HG02798 (cell line): ENCODE results near the gene TNS3.

Experiments
- ATAC-seq: cut with Tn5 transposase; IDR thresholded peaks from one replicate; pipeline ENCODE4 v1.9.1; 2021; ENCODE audit warnings: mild to moderate bottlenecking; ENCODE audit not compliant: unreplicated experiment, poor library complexity

Gene TNS3

GRCh38 chr7:47583739-47584535 is 2.0 kb upstream of the TNS3 start:
- ATAC-seq: no peak

- no peak for ATAC-seq
Measured at GRCh38 chr7:47582764-47583738, 1.1 kb upstream of the TNS3 start.

DNA sequence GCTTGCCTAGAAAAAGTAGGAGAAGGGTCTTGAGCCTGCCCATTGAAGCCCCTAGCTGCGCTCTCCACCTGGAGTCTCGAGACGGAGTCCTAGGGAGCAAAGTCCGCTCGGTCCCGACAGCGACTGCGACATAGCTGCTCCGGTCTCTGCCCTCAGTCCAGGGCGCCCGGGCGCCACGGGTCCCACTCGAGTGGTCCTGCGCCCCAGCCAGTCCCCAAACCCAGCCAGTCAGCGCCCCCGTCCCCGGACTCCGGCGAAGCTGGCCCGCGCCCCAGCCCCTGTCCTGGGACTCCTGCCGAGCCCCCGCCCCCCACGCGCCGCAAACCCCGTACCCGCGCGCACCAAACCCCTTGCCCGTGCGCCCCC is 490 bp downstream of the TNS3 start:
- no peak for ATAC-seq

DNA sequence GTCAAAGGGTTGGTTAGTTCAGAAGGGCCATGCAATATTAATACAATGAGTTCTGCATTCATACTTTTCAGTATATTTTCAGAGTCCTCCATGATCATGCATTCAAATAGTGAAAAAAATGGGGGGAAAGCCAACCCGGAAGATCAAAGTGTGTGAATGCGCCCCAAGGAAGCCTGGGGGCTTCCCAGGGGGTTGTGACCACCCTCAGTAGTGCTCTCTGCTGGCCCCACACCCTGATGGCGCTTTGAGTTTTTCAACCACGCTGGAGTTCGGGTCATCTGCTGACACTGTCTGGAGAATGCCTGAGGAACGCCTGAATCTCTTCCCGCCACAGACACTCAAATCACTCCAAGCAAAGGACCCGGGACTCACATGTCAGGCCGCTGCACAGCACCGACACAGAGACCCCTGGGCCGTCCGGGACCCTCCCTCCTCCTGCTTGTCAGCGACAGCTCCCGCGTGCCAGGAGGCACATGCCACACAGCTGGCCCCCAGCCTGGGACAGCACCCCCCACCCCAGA is 1.0 kb downstream of the TNS3 start:
- no peak for ATAC-seq

GRCh38 chr7:47580175-47580706 is 1.7 kb downstream of the TNS3 start:
- ATAC-seq: no peak

DNA sequence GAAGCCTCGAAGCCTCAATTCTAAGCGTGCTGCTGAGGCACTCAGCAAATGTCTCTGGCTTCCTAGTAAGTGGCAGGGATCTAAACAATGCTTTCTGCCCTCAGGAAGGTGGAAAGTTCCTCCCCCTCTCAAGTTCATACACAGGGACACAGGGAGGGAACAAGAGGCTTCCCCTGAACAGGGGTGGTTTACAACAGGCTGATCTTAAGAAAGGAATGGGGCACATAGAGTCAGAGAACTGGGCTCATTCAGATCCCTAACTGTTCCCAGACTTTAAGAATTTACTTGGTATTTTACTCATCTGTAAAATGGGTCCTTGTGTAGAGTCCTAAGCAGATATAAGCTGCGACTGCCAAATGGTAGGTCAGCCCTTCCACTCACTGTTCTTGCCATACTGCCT is 2.5 kb downstream of the TNS3 start:
- no peak for ATAC-seq

DNA sequence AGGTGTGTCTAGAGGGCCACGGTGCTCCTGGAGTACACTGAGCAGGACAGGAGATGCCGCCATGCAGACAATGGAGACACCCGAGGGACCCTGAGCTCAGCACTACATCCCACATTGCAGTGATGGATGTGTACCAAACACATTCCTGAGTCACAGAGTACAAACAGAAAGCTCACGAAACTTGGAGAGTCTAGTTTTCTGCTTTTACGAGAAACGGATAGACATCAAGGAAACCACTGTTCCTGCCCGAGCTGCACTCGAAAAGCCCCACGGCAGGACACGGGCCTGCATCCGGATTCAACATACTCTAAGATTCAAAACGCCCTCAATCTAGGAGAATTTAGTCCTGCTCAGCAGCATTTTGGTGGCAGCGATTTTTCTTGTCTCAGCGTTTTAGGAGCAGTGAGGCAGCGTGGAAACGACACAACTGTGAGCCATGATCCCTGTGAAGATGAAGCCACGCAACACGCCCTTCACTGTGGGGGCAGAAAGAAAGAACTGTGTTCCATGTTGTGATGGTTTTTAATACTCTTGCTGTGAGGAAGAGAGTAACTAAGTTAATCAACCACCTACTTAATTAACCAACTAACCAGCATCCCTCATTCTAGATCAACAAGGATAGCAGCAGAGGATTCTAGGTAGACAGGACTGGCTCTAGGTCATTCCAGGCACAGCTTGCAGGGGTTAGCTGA is 3.2 kb downstream of the TNS3 start:
- no peak for ATAC-seq

- ATAC-seq: no peak
Measured at GRCh38 chr7:47577321-47577919, 4.5 kb downstream of the TNS3 start.

DNA sequence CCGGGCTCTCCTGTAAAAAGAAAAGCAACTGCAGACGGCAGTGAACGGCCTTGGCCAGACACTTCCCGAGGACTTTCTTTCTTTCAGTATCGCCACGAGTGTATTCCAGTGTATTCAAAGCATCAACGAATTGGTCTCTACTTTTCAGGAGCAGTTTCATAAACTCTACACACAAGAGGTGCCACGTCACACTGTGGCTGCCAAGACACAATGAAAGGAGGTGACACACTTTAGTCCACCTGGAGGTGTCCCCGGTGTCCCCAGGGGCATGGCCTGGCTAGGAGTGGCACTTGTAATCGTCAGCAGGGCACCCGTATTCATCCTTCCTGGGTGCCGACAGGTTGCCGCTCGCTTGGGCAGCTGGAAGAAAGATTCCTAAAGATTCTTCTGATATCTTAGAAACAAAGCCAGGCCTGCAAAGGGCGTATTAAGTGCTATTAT is 5.0 kb downstream of the TNS3 start:
- ATAC-seq: no peak

DNA sequence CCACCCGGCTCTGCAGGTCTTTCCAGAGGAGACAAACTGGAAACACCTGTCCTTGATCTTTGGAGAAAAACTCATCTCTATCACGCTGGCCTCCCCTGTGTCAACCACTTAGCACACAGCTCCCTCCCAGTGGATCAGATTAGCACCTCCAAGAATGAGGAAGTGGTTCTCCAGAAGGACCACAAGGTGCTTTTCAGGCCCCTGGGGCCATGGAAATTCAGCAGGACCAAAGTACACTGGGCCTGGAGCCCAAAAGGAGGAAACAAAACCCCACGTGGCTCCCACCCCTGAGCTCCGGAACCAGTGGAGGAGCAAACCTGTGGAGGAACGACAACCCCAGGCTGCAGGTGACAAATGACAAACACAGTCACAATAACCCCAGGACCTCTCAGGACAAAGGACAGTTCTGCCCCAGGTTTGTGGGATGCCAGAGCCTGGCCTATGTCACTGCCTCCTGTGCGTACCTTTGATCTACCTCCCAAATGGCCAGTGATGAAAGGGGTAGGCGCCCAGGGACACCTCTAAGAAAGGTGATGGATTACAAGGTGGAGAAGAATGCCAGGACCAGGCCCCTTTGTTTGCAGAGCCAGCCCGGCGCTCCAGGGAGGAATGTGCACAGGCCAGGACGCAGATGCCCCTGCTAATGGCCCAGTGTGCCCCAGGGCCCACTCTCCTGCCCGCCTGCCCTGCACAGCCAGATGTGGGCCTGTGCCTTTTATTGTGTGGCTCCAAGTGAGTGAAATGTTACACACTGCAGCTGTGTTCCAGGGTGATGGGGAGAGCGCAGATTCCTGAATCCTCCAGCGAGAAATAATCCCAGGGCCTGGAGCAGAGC is 5.7 kb downstream of the TNS3 start:
- ATAC-seq: no peak

GRCh38 chr7:47574482-47575329 is 7.2 kb downstream of the TNS3 start:
- peak; percentile 72 for ATAC-seq

DNA sequence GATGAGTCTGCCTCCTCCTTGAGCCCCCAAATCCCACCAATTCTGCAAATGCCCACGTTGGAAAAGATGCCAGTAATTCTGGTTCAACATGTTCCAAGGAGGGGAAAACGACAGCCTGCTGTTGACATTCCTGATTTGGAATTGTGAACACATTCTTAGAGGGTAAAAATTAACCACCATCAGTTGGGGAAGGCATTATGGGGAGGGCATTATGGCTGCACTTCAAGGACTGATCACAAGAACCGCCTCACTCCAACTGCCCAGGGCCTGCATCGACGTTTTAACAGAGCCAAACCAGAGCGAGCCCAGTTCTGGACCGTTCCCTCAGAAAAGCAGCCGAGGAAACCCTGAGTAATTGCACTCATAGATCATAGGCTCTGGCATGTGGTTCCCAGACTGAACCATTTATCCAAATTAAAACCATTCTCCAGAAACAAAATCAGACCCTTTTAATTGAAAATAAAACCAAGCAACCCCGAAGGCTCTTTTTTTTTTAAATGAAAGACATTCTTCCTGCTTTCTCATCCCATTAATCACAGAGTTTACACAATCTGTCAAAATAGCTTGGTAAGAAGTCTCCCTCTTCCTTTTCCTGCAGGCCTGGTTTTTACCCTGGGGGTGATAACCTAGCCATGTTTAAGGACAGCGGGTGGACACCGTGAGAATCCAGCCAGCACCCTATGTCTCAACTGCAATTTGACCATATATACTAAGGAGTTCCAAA is 8.0 kb downstream of the TNS3 start:
- ATAC-seq: no peak

GRCh38 chr7:47572939-47573757 is 8.8 kb downstream of the TNS3 start:
- no peak for ATAC-seq

- ATAC-seq: no peak
Measured at GRCh38 chr7:47572094-47572445, 9.8 kb downstream of the TNS3 start.

GRCh38 chr7:47571331-47572093 is 10.4 kb downstream of the TNS3 start:
- ATAC-seq: no peak

DNA sequence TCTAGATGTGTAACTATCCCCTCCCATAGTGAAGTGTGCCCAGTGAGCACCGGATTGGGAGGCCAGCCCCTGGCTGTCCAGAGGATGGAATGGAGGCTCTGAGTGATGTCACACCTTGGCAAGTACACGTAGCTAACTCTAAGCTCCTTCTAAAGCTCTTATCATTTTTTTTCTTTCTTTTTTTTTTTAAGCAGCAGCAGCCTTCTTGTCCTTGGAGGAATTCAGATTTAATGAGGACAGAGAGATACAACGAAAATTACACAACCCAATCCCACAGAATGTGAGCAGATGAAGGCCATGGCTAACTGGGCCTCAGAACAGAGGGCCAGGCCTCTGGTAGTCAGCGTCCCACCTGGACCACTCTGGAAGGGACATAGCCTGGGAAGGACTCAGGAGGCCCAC is 11.3 kb downstream of the TNS3 start:
- ATAC-seq: no peak
